Mucosa of descending colon (tissue), 3 donors: ENCODE results near the gene ERBB4. TPM values are rescaled to one million over a fixed set of nuclear protein-coding genes. Genes with fewer than 3 reads are reported as not detected.
"Not testable (repeated sequence)": the region's sequence is repeated elsewhere in the genome, so short reads cannot be mapped to it uniquely, and the experiment has no call there.

Source experiments
- ATAC-seq: fragments of 200-7000 bp; cut with Tn5 transposase; one replicate; pipeline ENCODE4 v1.9.1; 2020; ENCODE audit warnings: mild to moderate bottlenecking, moderate library complexity
- DNase-seq, 3 donors: peaks; one replicate each; pipeline ENCODE4 v3.0.0-alpha.2; 2020
- H3K36me3 ChIP-seq: fragments of 200-600 bp; one replicate; pipeline ENCODE4 v1.8.0; 2021; ENCODE audit warnings: low read depth, mild to moderate bottlenecking
- H3K4me1 ChIP-seq: fragments of 200-600 bp; one replicate; pipeline ENCODE4 v1.8.0; 2021; ENCODE audit warnings: low read depth, mild to moderate bottlenecking
- H3K4me3 ChIP-seq: fragments of 200-600 bp; one replicate; pipeline ENCODE4 v1.8.0; 2021; ENCODE audit warnings: mild to moderate bottlenecking
- H3K9me3 ChIP-seq: fragments of 200-600 bp; one replicate; pipeline ENCODE4 v1.8.0; 2021; ENCODE audit warnings: mild to moderate bottlenecking
- intact Hi-C, 2 donors: fragments of 100-400 bp; cut with DNase I in 1 of 2; cut with micrococcal nuclease in 1 of 2; formaldehyde crosslinking; loops; one replicate each; pipeline versions ENCODE4 v1.11.0 to v1.11.1; 2022; cut with DNase I, micrococcal nuclease
- total RNA-seq, 3 donors: library from RNA; stranded (reverse); fragmentation: NEBNext Ultra II Directional in 2 of 3; extraction: Animal tissue kit (Norgen Biotek cat#: 25700) in 2 of 3; gene quantifications; one replicate each; pipeline versions ENCODE4 v1.2.1 to v1.2.4, GENCODE V29; 2021 to 2023
- TF ChIP-seq, protein P1 (sequence below): fragments of 200-600 bp; IDR thresholded peaks from one replicate; pipeline ENCODE4 v1.8.0; 2022; ENCODE audit warnings: antibody characterized with exemption, mild to moderate bottlenecking
- donor health status: DM: no; HTN: no; CAD: no; lungs with moderate emphysema.
- donor health status: DM: no; HTN: no; CAD: no.
- donor health status: DM: no; HTN: yes; CAD: no.

ERBB4 gene
- total RNA-seq, 3 donors from 2014 or later: 0.05 to 0.25 TPM; not detected in 1

DNA sequence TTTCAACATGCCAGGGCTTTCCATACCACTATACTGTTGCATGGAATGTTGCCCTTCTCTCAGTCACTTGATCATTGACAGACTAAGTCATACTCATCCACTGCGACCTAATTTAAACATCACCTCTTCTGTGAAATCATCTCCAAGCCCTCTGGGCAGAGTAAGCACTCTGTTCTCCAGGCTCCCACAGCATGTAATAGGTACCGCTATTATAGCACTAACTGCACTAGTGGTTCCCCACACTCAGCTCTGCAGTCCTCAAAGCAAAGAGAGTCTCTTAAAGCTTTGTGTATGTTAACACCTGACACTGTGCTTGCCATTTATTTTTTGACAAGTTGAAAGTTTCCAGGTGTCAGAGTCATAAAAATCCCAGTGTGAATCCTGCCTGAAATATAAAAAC, 947.2 kb downstream of the ERBB4 start:
- intact Hi-C loops: no loop called here
- no peaks in the 10 kb centered on the region for H3K9me3 ChIP-seq
- no peaks in the 10 kb centered on the region for H3K4me1 ChIP-seq
- DNase-seq (no peak), ATAC-seq (no peak)
- no peak overlapping the region for H3K4me3 ChIP-seq
- TF ChIP-seq, protein P1, sequence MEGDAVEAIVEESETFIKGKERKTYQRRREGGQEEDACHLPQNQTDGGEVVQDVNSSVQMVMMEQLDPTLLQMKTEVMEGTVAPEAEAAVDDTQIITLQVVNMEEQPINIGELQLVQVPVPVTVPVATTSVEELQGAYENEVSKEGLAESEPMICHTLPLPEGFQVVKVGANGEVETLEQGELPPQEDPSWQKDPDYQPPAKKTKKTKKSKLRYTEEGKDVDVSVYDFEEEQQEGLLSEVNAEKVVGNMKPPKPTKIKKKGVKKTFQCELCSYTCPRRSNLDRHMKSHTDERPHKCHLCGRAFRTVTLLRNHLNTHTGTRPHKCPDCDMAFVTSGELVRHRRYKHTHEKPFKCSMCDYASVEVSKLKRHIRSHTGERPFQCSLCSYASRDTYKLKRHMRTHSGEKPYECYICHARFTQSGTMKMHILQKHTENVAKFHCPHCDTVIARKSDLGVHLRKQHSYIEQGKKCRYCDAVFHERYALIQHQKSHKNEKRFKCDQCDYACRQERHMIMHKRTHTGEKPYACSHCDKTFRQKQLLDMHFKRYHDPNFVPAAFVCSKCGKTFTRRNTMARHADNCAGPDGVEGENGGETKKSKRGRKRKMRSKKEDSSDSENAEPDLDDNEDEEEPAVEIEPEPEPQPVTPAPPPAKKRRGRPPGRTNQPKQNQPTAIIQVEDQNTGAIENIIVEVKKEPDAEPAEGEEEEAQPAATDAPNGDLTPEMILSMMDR: no peak
- no peaks in the 10 kb centered on the region for H3K36me3 ChIP-seq

DNA sequence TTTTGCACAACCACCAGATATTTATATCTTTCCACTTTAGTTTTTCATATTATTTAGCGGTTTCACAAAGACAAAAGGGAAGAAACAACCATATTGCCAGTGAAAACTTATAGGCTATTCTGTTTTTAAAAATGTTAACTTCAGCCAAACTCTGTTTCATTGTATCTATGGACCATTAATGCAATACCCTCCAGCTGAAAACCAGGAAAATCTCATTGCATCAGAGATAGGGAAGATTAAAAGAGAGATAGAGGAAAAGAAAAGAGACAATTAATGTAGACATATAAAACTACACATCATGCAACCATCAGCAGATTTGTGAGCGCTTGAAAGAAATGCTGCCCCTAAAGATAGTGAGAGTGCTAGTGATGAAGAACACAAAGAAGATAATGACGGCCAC, 970.2 kb downstream of the ERBB4 start:
- H3K4me1 ChIP-seq: no peaks in the 10 kb centered on the region
- DNase-seq: no peak

DNA sequence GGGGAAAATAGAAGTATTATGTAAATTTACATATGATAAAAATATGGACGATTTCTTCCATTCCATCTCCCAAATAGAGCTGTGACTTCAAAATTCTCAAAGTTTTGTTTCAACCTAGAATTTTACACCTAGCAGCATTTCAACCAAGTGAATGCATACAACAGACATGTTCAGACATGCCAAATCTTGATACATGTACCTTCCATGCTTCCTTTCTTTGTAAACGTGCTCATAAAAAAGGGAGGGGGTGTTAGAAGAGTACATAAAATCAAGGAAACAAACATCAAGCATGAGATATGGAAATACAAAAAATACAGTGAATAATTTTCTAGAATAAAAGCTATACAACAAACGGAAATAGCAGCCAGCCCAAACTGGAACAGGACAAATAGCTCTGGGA, 974.2 kb downstream of the ERBB4 start:
- DNase-seq (no peak), ATAC-seq (no peak)
- Histone ChIP-seq H3K4me3 (no peak overlapping the region), H3K9me3 (no peaks in the 10 kb centered on the region), H3K4me1 (no peaks in the 10 kb centered on the region), H3K36me3 (no peaks in the 10 kb centered on the region)
- TF ChIP-seq, protein P1: no peak
- intact Hi-C loops: no loop called here

More for the DNA sequence above, 970.2 kb downstream of the ERBB4 start:
- Histone ChIP-seq H3K36me3 (no peaks in the 10 kb centered on the region), H3K9me3 (no peaks in the 10 kb centered on the region), H3K4me3 (no peak overlapping the region)
- ATAC-seq: no peak
- intact Hi-C loops: no loop called here
- TF ChIP-seq, protein P1: no peak

DNA sequence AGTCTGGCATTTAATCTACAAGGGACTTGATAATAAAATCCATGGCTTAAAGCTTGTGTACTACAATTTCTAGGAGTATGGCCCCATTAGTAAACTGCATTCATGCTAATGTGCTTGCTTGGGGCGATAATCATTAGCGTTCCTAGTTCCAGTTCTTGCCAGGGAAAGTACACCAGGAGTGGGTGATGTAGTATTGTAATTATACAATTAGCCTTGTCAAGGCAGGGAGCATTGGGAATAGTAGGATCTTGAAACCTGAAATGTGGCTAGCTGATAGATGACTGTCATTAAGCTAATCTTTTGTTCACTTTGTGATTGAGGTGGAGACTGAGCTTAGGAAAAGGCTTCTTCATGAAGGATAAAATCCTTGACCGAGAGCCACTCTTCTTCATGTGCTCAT, 993.0 kb downstream of the ERBB4 start:
- intact Hi-C loops: no loop called here
- no peak overlapping the region for H3K4me3 ChIP-seq
- ATAC-seq (no peak), DNase-seq (no peak)
- H3K36me3 ChIP-seq: no peaks in the 10 kb centered on the region
- H3K9me3 ChIP-seq: no peaks in the 10 kb centered on the region
- H3K4me1 ChIP-seq: no peaks in the 10 kb centered on the region
- TF ChIP-seq, protein P1: no peak

DNA sequence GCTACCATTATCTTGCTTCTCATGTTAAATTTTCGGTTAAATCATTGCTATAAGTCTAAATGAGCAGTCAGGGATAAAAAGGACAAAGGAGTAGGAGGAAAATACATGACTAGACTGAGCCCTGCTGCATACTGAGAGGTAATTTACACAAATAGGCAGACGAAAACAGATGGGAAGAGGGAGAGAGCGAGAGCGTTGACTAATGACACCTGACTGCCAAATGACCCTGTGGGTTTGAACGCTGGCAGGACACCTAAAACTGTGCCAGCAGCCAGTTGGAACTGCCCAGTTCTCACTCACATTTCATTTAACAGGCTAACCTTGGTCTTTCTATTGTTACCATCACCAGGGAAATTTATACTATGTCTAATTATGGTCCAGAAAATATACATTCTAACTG, 1004.0 kb downstream of the ERBB4 start:
- no peak for DNase-seq
- ATAC-seq: no peak
- intact Hi-C loops: no loop called here
- no peaks in the 10 kb centered on the region for H3K36me3 ChIP-seq
- H3K9me3 ChIP-seq: peaks cover 4% of the 10 kb centered on the region
- TF ChIP-seq, protein P1: no peak
- H3K4me3 ChIP-seq: no peak overlapping the region
- H3K4me1 ChIP-seq: no peaks in the 10 kb centered on the region

DNA sequence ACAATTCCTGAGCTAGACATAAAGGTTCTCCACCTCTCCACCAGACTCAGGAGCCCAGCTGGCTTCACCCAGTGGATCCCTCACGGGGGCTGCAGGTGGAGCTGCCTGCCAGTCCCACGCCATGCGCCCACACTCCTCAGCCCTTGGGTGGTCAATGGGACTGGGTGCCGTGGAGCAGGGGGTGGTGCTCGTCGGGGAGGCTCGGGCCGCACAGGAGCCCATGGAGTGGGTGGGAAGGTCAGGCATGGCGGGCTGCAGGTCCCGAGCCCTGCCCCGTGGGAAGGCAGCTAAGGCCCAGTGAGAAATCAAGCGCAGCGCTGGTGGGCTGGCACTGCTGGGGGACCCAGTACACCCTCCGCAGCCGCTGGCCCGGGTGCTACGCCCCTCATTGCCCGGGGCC, 1014.4 kb downstream of the ERBB4 start:
- ATAC-seq, H3K36me3 ChIP-seq, H3K9me3 ChIP-seq, DNase-seq, H3K4me1 ChIP-seq, intact Hi-C loops, H3K4me3 ChIP-seq: not testable (repeated sequence)
